GM12878 (cell line): Measurements from ENCODE around the gene TPP2. TPM values are rescaled to one million over a fixed set of nuclear protein-coding genes. Genes with fewer than 3 reads are reported as not detected.

Experiments used
- BCLAF1 ChIP-seq: fragments of 450-650 bp; IDR thresholded peaks from 2 replicates; pipeline ENCODE4 v1.6.1; 2017; ENCODE audit warnings: antibody characterized with exemption, mild to moderate bottlenecking, moderate library complexity
- ESRRA ChIP-seq: IDR thresholded peaks from 2 replicates; pipeline ENCODE4 v1.6.1; 2012; ENCODE audit warnings: mild to moderate bottlenecking, low read length, improper control_type of control experiment
- GATAD2B ChIP-seq: fragments of 450-650 bp; conservative IDR thresholded peaks from 2 replicates; pipeline ENCODE4 v1.6.1; 2017; ENCODE audit warnings: low read depth, mild to moderate bottlenecking, moderate library complexity
- IRF3 ChIP-seq: fragments of 450-650 bp; IDR thresholded peaks from 2 replicates; pipeline ENCODE4 v1.6.1; 2014; ENCODE audit warnings: mild to moderate bottlenecking
- PRDM15 ChIP-seq: fragments of 450-650 bp; formaldehyde crosslinking; IDR thresholded peaks from 2 replicates; pipeline ENCODE4 v1.4.0; 2020; ENCODE audit warnings: mild to moderate bottlenecking, moderate library complexity
- ZNF207 ChIP-seq: fragments of 450-650 bp; IDR thresholded peaks from 2 replicates; pipeline ENCODE4 v1.6.1; 2014; ENCODE audit warnings: antibody characterized with exemption, mild to moderate bottlenecking, borderline replicate concordance
- ZNF687 ChIP-seq: fragments of 450-650 bp; IDR thresholded peaks from 2 replicates; pipeline ENCODE4 v1.6.1; 2017; ENCODE audit warnings: mild to moderate bottlenecking, moderate library complexity
- polyA plus RNA-seq, 11 experiments: library from polyadenylated mRNA; depleted of rRNA in 4 of 11; unstranded in 6 of 11; stranded (reverse) in 5 of 11; fragments of >200 nt; fragmentation: Nextera tagmentation in 4 of 11; fragmentation: Illumina TruSeq in 1 of 11; extraction: Ambion mirVana in 4 of 11; extraction: Trizol in 1 of 11; gene quantifications; 1 replicate in 1 of 11; 2 replicates in 10 of 11; pipeline versions ENCODE4 v1.2.1 to v1.2.3, GENCODE V29; 2011 to 2016; ENCODE audit warnings: inconsistent platforms in 2 of 11, missing spikeins in 2 of 11, low read depth in 1 of 11
- total RNA-seq, 4 experiments: library from RNA; depleted of rRNA in 3 of 4; stranded (reverse); fragments of >200 nt in 3 of 4; fragmentation: Illumina TruSeq in 1 of 4; extraction: Trizol in 1 of 4; gene quantifications; 2 replicates each; pipeline versions ENCODE4 v1.2.1 to v1.2.3, GENCODE V29; 2013 to 2021
- TF ChIP-seq, protein P1 (sequence below): IDR thresholded peaks from 2 replicates; pipeline ENCODE4 v1.6.1; 2012; ENCODE audit warnings: low read depth, low read length, improper control_type of control experiment

Gene TPP2
- total and polyA plus RNA-seq, 10 of the 15 experiments (the other 5 are each of a cell fraction or from before 2014, with no cell fraction given), result 18.4 to 82.3 (median 55.4) TPM

GRCh38 chr13:102643656-102644055 is 46.9 kb downstream of the TPP2 start (continued):
- TF ChIP-seq BCLAF1 (no peak), PRDM15 (CRISPR knock-in tag) (no peak), ZNF207 (no peak), GATAD2B (no peak), ESRRA (no peak), IRF3 (no peak), ZNF687 (no peak)
- TF ChIP-seq, protein P1, sequence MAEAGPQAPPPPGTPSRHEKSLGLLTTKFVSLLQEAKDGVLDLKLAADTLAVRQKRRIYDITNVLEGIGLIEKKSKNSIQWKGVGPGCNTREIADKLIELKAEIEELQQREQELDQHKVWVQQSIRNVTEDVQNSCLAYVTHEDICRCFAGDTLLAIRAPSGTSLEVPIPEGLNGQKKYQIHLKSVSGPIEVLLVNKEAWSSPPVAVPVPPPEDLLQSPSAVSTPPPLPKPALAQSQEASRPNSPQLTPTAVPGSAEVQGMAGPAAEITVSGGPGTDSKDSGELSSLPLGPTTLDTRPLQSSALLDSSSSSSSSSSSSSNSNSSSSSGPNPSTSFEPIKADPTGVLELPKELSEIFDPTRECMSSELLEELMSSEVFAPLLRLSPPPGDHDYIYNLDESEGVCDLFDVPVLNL, result no peak
